ENCODE results near the gene HLA-B.
"Not testable (repeated sequence)": the region's sequence is repeated elsewhere in the genome, so short reads cannot be mapped to it uniquely, and the experiment has no call there.

Gene HLA-B

GRCh38 chr6:31381666-31382065 is 24.7 kb upstream of the HLA-B start:
- DNase-seq, result no peak

GRCh38 chr6:31379850-31380249 is 22.9 kb upstream of the HLA-B start:
- DNase-seq, result no peak

- no peak for DNase-seq
Observed at GRCh38 chr6:31378721-31379103, 21.7 kb upstream of the HLA-B start.

- no peak for DNase-seq
Observed at GRCh38 chr6:31378062-31378720, 21.2 kb upstream of the HLA-B start.

- DNase-seq, result no peak
Observed at GRCh38 chr6:31377029-31377428, 20.1 kb upstream of the HLA-B start.

- DNase-seq, result no peak
Observed at GRCh38 chr6:31375699-31376098, 18.7 kb upstream of the HLA-B start.

GRCh38 chr6:31374118-31374517 is 17.1 kb upstream of the HLA-B start:
- DNase-seq, result not testable (repeated sequence)

- DNase-seq, result no peak
Observed at GRCh38 chr6:31368461-31368860, 11.5 kb upstream of the HLA-B start.

- DNase-seq, result peak; percentile 80
Observed at GRCh38 chr6:31366693-31367470, 9.9 kb upstream of the HLA-B start.

- no peak for DNase-seq
Observed at GRCh38 chr6:31365864-31366263, 8.9 kb upstream of the HLA-B start.

GRCh38 chr6:31363811-31364210 is 6.8 kb upstream of the HLA-B start:
- DNase-seq, result no peak

GRCh38 chr6:31362751-31363150 is 5.8 kb upstream of the HLA-B start:
- DNase-seq, result no peak

GRCh38 chr6:31359581-31359980 is 2.6 kb upstream of the HLA-B start:
- DNase-seq, result no peak

GRCh38 chr6:31358302-31358701 is 1.3 kb upstream of the HLA-B start:
- DNase-seq, result no peak

- no peak for DNase-seq
Observed at GRCh38 chr6:31357886-31358285, 907 bp upstream of the HLA-B start.

- no peak for DNase-seq
Observed at GRCh38 chr6:31356216-31356945, 598 bp downstream of the HLA-B start.

GRCh38 chr6:31355583-31355948 is 1.4 kb downstream of the HLA-B start:
- no peak for DNase-seq

- no peak for DNase-seq
Observed at GRCh38 chr6:31354864-31355582, 2.0 kb downstream of the HLA-B start.

- no peak for DNase-seq
Observed at GRCh38 chr6:31354158-31354863, 2.7 kb downstream of the HLA-B start.

GRCh38 chr6:31353384-31353945 is 3.5 kb downstream of the HLA-B start:
- no peak for DNase-seq

- DNase-seq, result no peak
Observed at GRCh38 chr6:31352683-31353383, 4.1 kb downstream of the HLA-B start.

GRCh38 chr6:31352310-31352682 is 4.7 kb downstream of the HLA-B start:
- DNase-seq, result no peak
